Natural killer cell (primary cell): ENCODE results near the gene CGB3. TPM values are rescaled to one million over a fixed set of nuclear protein-coding genes. Genes with fewer than 3 reads are reported as not detected.
"Not testable (repeated sequence)": the region's sequence is repeated elsewhere in the genome, so short reads cannot be mapped to it uniquely, and the experiment has no call there.

Experiments
- ATAC-seq, 3 donors: fragments of 150-1000 bp in 2 of 3; fragments of 200-7000 bp in 1 of 3; cut with Tn5 transposase; 1 replicate in 1 of 3; 2 replicates in 2 of 3; pipeline ENCODE4 v1.10.0; 2021; ENCODE audit warnings: mild to moderate bottlenecking in 2 of 3, moderate library complexity in 2 of 3
- DNase-seq, 2 donors: peaks; one replicate each; pipeline versions ENCODE4 v3.0.0 to v3.0.0-alpha.2; 2013 to 2021; ENCODE audit warnings: mixed read lengths in 1 of 2
- H3K27ac ChIP-seq: one replicate; pipeline ENCODE4 v1.5.1; 2013; ENCODE audit warnings: mild to moderate bottlenecking, low read length
- H3K27me3 ChIP-seq: one replicate; pipeline ENCODE4 v1.6.1; 2013; ENCODE audit warnings: low read length; ENCODE audit not compliant: control insufficient read depth, insufficient read depth
- H3K36me3 ChIP-seq: one replicate; pipeline ENCODE4 v1.6.1; 2013; ENCODE audit warnings: low read length; ENCODE audit not compliant: control insufficient read depth, insufficient read depth
- H3K4me1 ChIP-seq: one replicate; pipeline ENCODE4 v1.6.1; 2013; ENCODE audit warnings: low read length; ENCODE audit not compliant: control insufficient read depth, insufficient read depth
- H3K4me3 ChIP-seq: one replicate; pipeline ENCODE4 v1.5.1; 2013; ENCODE audit warnings: low read length
- H3K9me3 ChIP-seq: one replicate; pipeline ENCODE4 v1.6.1; 2013; ENCODE audit warnings: low read length; ENCODE audit not compliant: control insufficient read depth, insufficient read depth
- H3K27ac Mint-ChIP-seq, 2 donors: one replicate each; pipeline ENCODE4 v1.8.0; 2022; ENCODE audit warnings: mild to moderate bottlenecking in 2 of 2, mixed read lengths in 2 of 2, moderate library complexity in 1 of 2
- H3K27me3 Mint-ChIP-seq, 2 donors: one replicate each; pipeline ENCODE4 v1.8.0; 2022; ENCODE audit warnings: low read depth in 2 of 2, mixed read lengths in 2 of 2
- H3K36me3 Mint-ChIP-seq: one replicate; pipeline ENCODE4 v1.8.0; 2022; ENCODE audit warnings: mixed read lengths
- H3K4me1 Mint-ChIP-seq, 2 donors: one replicate each; pipeline ENCODE4 v1.8.0; 2022; ENCODE audit warnings: mixed read lengths in 2 of 2
- H3K4me3 Mint-ChIP-seq: one replicate; pipeline ENCODE4 v1.8.0; 2022; ENCODE audit warnings: mild to moderate bottlenecking, moderate library complexity, mixed read lengths
- H3K9me3 Mint-ChIP-seq, 2 donors: one replicate each; pipeline ENCODE4 v1.8.0; 2022; ENCODE audit warnings: mixed read lengths in 2 of 2
- WGBS: methylation state at CpG from one replicate; pipeline ENCODE4 v1.1.7; 2013; ENCODE audit warnings: missing lambda C conversion rate; ENCODE audit not compliant: insufficient coverage; 5-methylcytosine and 5-hydroxymethylcytosine counted together
- intact Hi-C: fragments of 100-400 bp; cut with micrococcal nuclease; formaldehyde crosslinking; loops from one replicate; pipeline ENCODE4 v1.14.2; 2022
- total RNA-seq, 4 donors: library from RNA; stranded (reverse); fragments of 120-200 nt in 1 of 4; gene quantifications; one replicate each; pipeline versions ENCODE4 v1.2.3 to v1.2.4, GENCODE V29; 2013 to 2022
- TF ChIP-seq, protein P1 (sequence below): fragments of 200-600 bp; IDR thresholded peaks from one replicate; pipeline ENCODE4 v1.8.0; 2022; ENCODE audit warnings: antibody characterized with exemption

Gene CGB3
- total RNA-seq, 3 donors from 2014 or later (not counting 1 experiment from before 2014, with no cell fraction given) = not detected

DNA sequence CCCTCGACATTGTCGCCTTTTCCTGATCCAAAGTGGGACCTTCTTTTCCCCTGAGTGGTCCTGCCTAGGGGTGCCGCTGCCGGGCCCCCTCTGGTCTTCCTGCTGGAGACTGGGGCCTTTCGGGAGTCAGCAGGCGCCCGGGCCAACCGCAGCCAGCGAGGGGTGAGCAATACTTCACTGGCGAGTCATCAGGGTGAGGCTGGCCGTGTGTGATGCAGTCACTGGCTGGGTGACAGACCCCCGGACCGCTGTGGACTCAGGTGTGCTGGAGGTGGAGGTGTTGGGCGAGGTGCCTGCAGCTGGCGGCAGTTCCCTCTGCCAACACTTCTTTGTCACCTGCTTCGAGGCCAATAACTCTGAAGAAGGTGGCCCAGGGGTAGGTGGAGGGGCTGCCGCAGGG, 18.0 kb upstream of the CGB3 start:
- Mint-ChIP-seq H3K27ac (no peak overlapping the region), H3K9me3 (no peaks in the 10 kb centered on the region), H3K4me3 (no peak overlapping the region), H3K4me1 (no peaks in the 10 kb centered on the region), H3K36me3 (no peaks in the 10 kb centered on the region), H3K27me3 (no peaks in the 10 kb centered on the region)
- Histone ChIP-seq H3K4me3 (no peak overlapping the region), H3K36me3 (no peaks in the 10 kb centered on the region), H3K27ac (no peak overlapping the region), H3K9me3 (no peaks in the 10 kb centered on the region), H3K4me1 (no peaks in the 10 kb centered on the region), H3K27me3 (no peaks in the 10 kb centered on the region)
- TF ChIP-seq, protein P1, sequence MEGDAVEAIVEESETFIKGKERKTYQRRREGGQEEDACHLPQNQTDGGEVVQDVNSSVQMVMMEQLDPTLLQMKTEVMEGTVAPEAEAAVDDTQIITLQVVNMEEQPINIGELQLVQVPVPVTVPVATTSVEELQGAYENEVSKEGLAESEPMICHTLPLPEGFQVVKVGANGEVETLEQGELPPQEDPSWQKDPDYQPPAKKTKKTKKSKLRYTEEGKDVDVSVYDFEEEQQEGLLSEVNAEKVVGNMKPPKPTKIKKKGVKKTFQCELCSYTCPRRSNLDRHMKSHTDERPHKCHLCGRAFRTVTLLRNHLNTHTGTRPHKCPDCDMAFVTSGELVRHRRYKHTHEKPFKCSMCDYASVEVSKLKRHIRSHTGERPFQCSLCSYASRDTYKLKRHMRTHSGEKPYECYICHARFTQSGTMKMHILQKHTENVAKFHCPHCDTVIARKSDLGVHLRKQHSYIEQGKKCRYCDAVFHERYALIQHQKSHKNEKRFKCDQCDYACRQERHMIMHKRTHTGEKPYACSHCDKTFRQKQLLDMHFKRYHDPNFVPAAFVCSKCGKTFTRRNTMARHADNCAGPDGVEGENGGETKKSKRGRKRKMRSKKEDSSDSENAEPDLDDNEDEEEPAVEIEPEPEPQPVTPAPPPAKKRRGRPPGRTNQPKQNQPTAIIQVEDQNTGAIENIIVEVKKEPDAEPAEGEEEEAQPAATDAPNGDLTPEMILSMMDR = no peak
- ATAC-seq = no peak
- WGBS = 86% methylated on average over 16 of the region's 17 CpGs
- no peak for DNase-seq
- intact Hi-C loops = no loop called here

DNA sequence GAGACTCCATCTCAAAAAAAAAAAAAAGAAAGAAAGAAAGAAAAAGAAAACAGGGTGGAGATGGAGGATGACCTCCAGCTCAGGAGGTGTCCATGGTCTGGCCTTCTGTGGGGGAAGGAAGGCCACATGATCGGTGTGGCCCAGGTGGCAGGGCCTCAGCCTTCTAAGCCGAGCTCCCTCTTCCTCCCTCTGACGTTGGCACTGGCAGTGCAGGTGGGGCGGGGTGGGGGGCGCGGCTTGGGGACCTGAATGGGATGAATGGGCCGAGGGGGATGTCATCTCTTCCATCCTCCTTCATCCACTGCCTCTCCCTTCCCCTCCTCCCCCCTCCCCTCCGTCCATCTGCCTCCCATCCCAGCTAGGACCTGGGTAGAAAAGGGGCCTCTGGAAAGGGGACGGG, 15.6 kb upstream of the CGB3 start:
- ATAC-seq, H3K27ac Mint-ChIP-seq, H3K4me1 Mint-ChIP-seq, H3K36me3 ChIP-seq, H3K27me3 Mint-ChIP-seq, H3K4me3 Mint-ChIP-seq, H3K9me3 ChIP-seq, H3K4me1 ChIP-seq, H3K9me3 Mint-ChIP-seq, H3K27ac ChIP-seq, H3K4me3 ChIP-seq, H3K27me3 ChIP-seq, H3K36me3 Mint-ChIP-seq, intact Hi-C loops, DNase-seq: not testable (repeated sequence)
- WGBS = 82% methylated on average over 2 of the region's 9 CpGs

- H3K4me1 Mint-ChIP-seq, intact Hi-C loops, H3K36me3 ChIP-seq, H3K9me3 ChIP-seq, ATAC-seq, H3K27ac Mint-ChIP-seq, H3K27me3 ChIP-seq, H3K27me3 Mint-ChIP-seq, H3K4me3 ChIP-seq, H3K4me3 Mint-ChIP-seq, H3K27ac ChIP-seq, H3K4me1 ChIP-seq, H3K9me3 Mint-ChIP-seq, DNase-seq, H3K36me3 Mint-ChIP-seq: not testable (repeated sequence)
- 88% methylated on average over 26 of the region's 26 CpGs for WGBS
These were observed 14.6 kb upstream of the CGB3 start for GRCh38 chr19:49038557-49039276.

GRCh38 chr19:49038111-49038510, 14.0 kb upstream of the CGB3 start:
- H3K9me3 ChIP-seq, H3K4me3 Mint-ChIP-seq, H3K9me3 Mint-ChIP-seq, H3K4me1 Mint-ChIP-seq, H3K27me3 ChIP-seq, H3K4me3 ChIP-seq, DNase-seq, H3K27ac Mint-ChIP-seq, H3K27ac ChIP-seq, H3K36me3 ChIP-seq, H3K36me3 Mint-ChIP-seq, intact Hi-C loops, H3K27me3 Mint-ChIP-seq, ATAC-seq, H3K4me1 ChIP-seq: not testable (repeated sequence)
- WGBS = 100% methylated on average over 2 of the region's 8 CpGs

- H3K4me1 ChIP-seq, H3K4me3 ChIP-seq, H3K9me3 ChIP-seq, intact Hi-C loops, H3K36me3 Mint-ChIP-seq, ATAC-seq, H3K9me3 Mint-ChIP-seq, H3K4me3 Mint-ChIP-seq, H3K36me3 ChIP-seq, H3K27ac ChIP-seq, H3K27ac Mint-ChIP-seq, H3K27me3 ChIP-seq, H3K27me3 Mint-ChIP-seq, H3K4me1 Mint-ChIP-seq: not testable (repeated sequence)
- whole genome bisulfite sequencing = 60% methylated on average over 9 of the region's 18 CpGs
- DNase-seq = peak in 1 of 2 donors; percentile 49
These were observed 12.7 kb upstream of the CGB3 start, which contains the start of gene CGB1 for GRCh38 chr19:49036815-49037214. CGB1 (minus strand) TSS chr19:49036895; CDS start chr19:49036711, 184 bp downstream.

GRCh38 chr19:49031642-49032301, 7.6 kb upstream of the CGB3 start, which contains the start of gene CGB2:
CGB2 (plus strand) TSS chr19:49031890; CDS start chr19:49032096, 206 bp downstream.
- H3K27me3 Mint-ChIP-seq, intact Hi-C loops, H3K4me1 Mint-ChIP-seq, H3K4me3 ChIP-seq, H3K9me3 Mint-ChIP-seq, H3K4me3 Mint-ChIP-seq, H3K27ac Mint-ChIP-seq, H3K36me3 ChIP-seq, H3K9me3 ChIP-seq, H3K4me1 ChIP-seq, H3K27me3 ChIP-seq, H3K27ac ChIP-seq, H3K36me3 Mint-ChIP-seq: not testable (repeated sequence)
- DNase-seq = peak in 1 of 2 donors; percentile 65
- WGBS = 36% methylated on average over 23 of the region's 28 CpGs
- peak in 2 of 3 donors; percentile 52 to 66 for ATAC-seq

DNA sequence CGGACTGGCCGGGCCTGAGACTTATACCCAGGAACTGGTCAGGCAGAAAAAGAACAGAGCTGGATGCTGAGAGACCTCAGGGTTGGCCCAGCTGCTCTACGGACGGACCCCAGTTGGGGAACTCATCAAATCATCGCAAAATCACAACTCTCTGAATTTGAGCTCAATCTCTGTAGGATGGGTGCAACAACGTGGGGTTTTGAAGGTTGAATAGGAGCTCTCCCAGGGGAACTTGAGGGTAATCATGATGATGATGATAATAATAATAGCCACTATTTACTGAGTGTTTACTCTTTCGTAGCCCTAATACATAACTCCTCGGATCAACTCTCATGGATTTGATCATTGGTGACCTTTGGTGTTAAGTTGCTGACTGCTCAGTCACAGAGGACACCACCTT, 6.2 kb upstream of the CGB3 start:
- WGBS = 93% methylated on average over 2 of the region's 8 CpGs
- intact Hi-C loops = not testable (repeated sequence)

More for the DNA sequence above, 6.2 kb upstream of the CGB3 start:
- not testable (repeated sequence) for DNase-seq, H3K4me3 ChIP-seq, ATAC-seq, H3K4me1 Mint-ChIP-seq, H3K9me3 ChIP-seq, H3K4me1 ChIP-seq, H3K27ac ChIP-seq, H3K36me3 Mint-ChIP-seq, H3K9me3 Mint-ChIP-seq, H3K27ac Mint-ChIP-seq, H3K36me3 ChIP-seq, H3K27me3 ChIP-seq, H3K4me3 Mint-ChIP-seq, H3K27me3 Mint-ChIP-seq
